Activated gamma-delta T cell treated with Interleukin-2 at 50 U/mL for 16 hours (primary cell): ENCODE measurements around the gene TRIM43B.
"Not testable (repeated sequence)": the region's sequence is repeated elsewhere in the genome, so short reads cannot be mapped to it uniquely, and the experiment has no call there.

ENCODE experiments used
- DNase-seq: peaks from one replicate; pipeline ENCODE4 v3.0.0-alpha.2; 2020

Gene TRIM43B

GRCh38 chr2:95433373-95433772 lies 51.2 kb downstream of the TRIM43B start:
- DNase-seq, result not testable (repeated sequence)

GRCh38 chr2:95429748-95430467 lies 54.6 kb downstream of the TRIM43B start:
- not testable (repeated sequence) for DNase-seq

GRCh38 chr2:95427196-95427867 lies 57.2 kb downstream of the TRIM43B start:
- not testable (repeated sequence) for DNase-seq
